GM18505 (cell line): Measurements from ENCODE around the gene CFAP299.
"Not testable (repeated sequence)": the region's sequence is repeated elsewhere in the genome, so short reads cannot be mapped to it uniquely, and the experiment has no call there.

Experiments used
- ATAC-seq: cut with Tn5 transposase; IDR thresholded peaks from one replicate; pipeline ENCODE4 v1.9.1; 2021; ENCODE audit not compliant: unreplicated experiment
- POLR2A ChIP-seq: IDR thresholded peaks from 4 replicates; pipeline ENCODE4 v1.6.1; 2011; ENCODE audit warnings: borderline replicate concordance; ENCODE audit not compliant: insufficient read depth, insufficient read length; ENCODE audit errors: extremely low read depth

The CFAP299 gene

GRCh38 chr4:80312124-80312523 is 23.4 kb upstream of the CFAP299 start:
- no peak for TF ChIP-seq POLR2A
- no peak for ATAC-seq

GRCh38 chr4:80313627-80314026 is 21.9 kb upstream of the CFAP299 start:
- no peak for TF ChIP-seq POLR2A
- ATAC-seq: no peak

- not testable (repeated sequence) for ATAC-seq
Observed at GRCh38 chr4:80315848-80316247, 19.7 kb upstream of the CFAP299 start.

GRCh38 chr4:80321341-80321740 is 14.2 kb upstream of the CFAP299 start:
- TF ChIP-seq POLR2A: no peak
- no peak for ATAC-seq

GRCh38 chr4:80321776-80322175 is 13.8 kb upstream of the CFAP299 start:
- no peak for TF ChIP-seq POLR2A
- no peak for ATAC-seq

- no peak for ATAC-seq
- TF ChIP-seq POLR2A: no peak
Observed at GRCh38 chr4:80322716-80323115, 12.8 kb upstream of the CFAP299 start.

GRCh38 chr4:80324171-80324570 is 11.4 kb upstream of the CFAP299 start:
- no peak for ATAC-seq
- no peak for TF ChIP-seq POLR2A

- TF ChIP-seq POLR2A: no peak
- ATAC-seq: no peak
Observed at GRCh38 chr4:80331693-80332092, 3.8 kb upstream of the CFAP299 start.

- no peak for ATAC-seq
- no peak for TF ChIP-seq POLR2A
Observed at GRCh38 chr4:80333121-80333520, 2.4 kb upstream of the CFAP299 start.

- ATAC-seq: no peak
- TF ChIP-seq POLR2A: no peak
Observed at GRCh38 chr4:80334568-80334967, 962 bp upstream of the CFAP299 start.

- no peak for ATAC-seq
- no peak for TF ChIP-seq POLR2A
Observed at GRCh38 chr4:80335226-80335553, 340 bp upstream of the CFAP299 start.

- no peak for ATAC-seq
- no peak for TF ChIP-seq POLR2A
Observed at GRCh38 chr4:80336582-80336981, 1.1 kb downstream of the CFAP299 start.

- no peak for TF ChIP-seq POLR2A
- no peak for ATAC-seq
Observed at GRCh38 chr4:80340036-80340435, 4.5 kb downstream of the CFAP299 start.

GRCh38 chr4:80342684-80343083 is 7.2 kb downstream of the CFAP299 start:
- not testable (repeated sequence) for ATAC-seq

GRCh38 chr4:80343887-80344286 is 8.4 kb downstream of the CFAP299 start:
- no peak for TF ChIP-seq POLR2A

GRCh38 chr4:80360084-80360483 is 24.6 kb downstream of the CFAP299 start:
- no peak for TF ChIP-seq POLR2A
- no peak for ATAC-seq

More at GRCh38 chr4:80343887-80344286, 8.4 kb downstream of the CFAP299 start:
- no peak for ATAC-seq
